GM06990 (cell line): ENCODE results near the gene VWA2.
"Not testable (repeated sequence)": the region's sequence is repeated elsewhere in the genome, so short reads cannot be mapped to it uniquely, and the experiment has no call there.

Experiments
- DNase-seq: peaks from one replicate; pipeline ENCODE4 v3.0.0-alpha.2; 2011; ENCODE audit not compliant: insufficient read length; ENCODE audit errors: extremely low read depth
- H3K27me3 ChIP-seq: replicated peaks from 2 replicates; pipeline ENCODE4 v1.6.0; 2011; ENCODE audit warnings: low read length; ENCODE audit not compliant: control insufficient read depth, insufficient read depth
- H3K36me3 ChIP-seq: 2 replicates; pipeline ENCODE4 v1.5.1; 2011; ENCODE audit warnings: low read length; ENCODE audit not compliant: control insufficient read depth, insufficient read depth
- H3K4me3 ChIP-seq: replicated peaks from 2 replicates; pipeline ENCODE4 v1.5.1; 2011; ENCODE audit warnings: low read depth, mild to moderate bottlenecking, control low read depth, low read length
- CTCF ChIP-seq: IDR thresholded peaks from 2 replicates; pipeline ENCODE4 v1.5.1; 2011; ENCODE audit warnings: low read length, control low read depth, mild to moderate bottlenecking, inconsistent platforms; ENCODE audit not compliant: insufficient read depth, poor library complexity, severe bottlenecking

VWA2 gene

GRCh38 chr10:114327537-114328440 is 88.7 kb downstream of the VWA2 start:
- DNase-seq = no peak
- Histone ChIP-seq H3K4me3 (no peak overlapping the region), H3K27me3 (no peaks in the 10 kb centered on the region), H3K36me3 (no peaks in the 10 kb centered on the region)
- no peak for TF ChIP-seq CTCF

GRCh38 chr10:114328441-114328812 is 89.4 kb downstream of the VWA2 start:
- no peak overlapping the region for H3K4me3 ChIP-seq
- no peak for TF ChIP-seq CTCF
- no peak for DNase-seq
- no peaks in the 10 kb centered on the region for H3K36me3 ChIP-seq
- H3K27me3 ChIP-seq = no peaks in the 10 kb centered on the region

GRCh38 chr10:114328874-114329273 is 89.8 kb downstream of the VWA2 start:
- Histone ChIP-seq H3K4me3 (no peak overlapping the region), H3K36me3 (no peaks in the 10 kb centered on the region), H3K27me3 (no peaks in the 10 kb centered on the region)
- no peak for DNase-seq
- no peak for TF ChIP-seq CTCF

- TF ChIP-seq CTCF = no peak
- no peak for DNase-seq
- H3K36me3 ChIP-seq = no peaks in the 10 kb centered on the region
Observed at GRCh38 chr10:114329634-114330365, 90.7 kb downstream of the VWA2 start.

GRCh38 chr10:114332301-114333192 is 93.5 kb downstream of the VWA2 start:
- DNase-seq = no peak
- no peaks in the 10 kb centered on the region for H3K27me3 ChIP-seq
- H3K36me3 ChIP-seq = no peaks in the 10 kb centered on the region
- TF ChIP-seq CTCF = no peak
- H3K4me3 ChIP-seq = no peak overlapping the region

More at GRCh38 chr10:114329634-114330365, 90.7 kb downstream of the VWA2 start:
- Histone ChIP-seq H3K4me3 (no peak overlapping the region), H3K27me3 (no peaks in the 10 kb centered on the region)

- not testable (repeated sequence) for H3K4me3 ChIP-seq, H3K27me3 ChIP-seq, H3K36me3 ChIP-seq, DNase-seq
Observed at GRCh38 chr10:114333441-114333840, 94.4 kb downstream of the VWA2 start.
